GM18505 (cell line): Measurements from ENCODE around the gene KAT6B.

Experiments
- ATAC-seq: cut with Tn5 transposase; IDR thresholded peaks from one replicate; pipeline ENCODE4 v1.9.1; 2021; ENCODE audit not compliant: unreplicated experiment
- POLR2A ChIP-seq: IDR thresholded peaks from 4 replicates; pipeline ENCODE4 v1.6.1; 2011; ENCODE audit warnings: borderline replicate concordance; ENCODE audit not compliant: insufficient read depth, insufficient read length; ENCODE audit errors: extremely low read depth

KAT6B gene

GRCh38 chr10:75071756-75072155, 245.4 kb downstream of the KAT6B start:
- TF ChIP-seq POLR2A: no peak
- ATAC-seq: no peak

DNA sequence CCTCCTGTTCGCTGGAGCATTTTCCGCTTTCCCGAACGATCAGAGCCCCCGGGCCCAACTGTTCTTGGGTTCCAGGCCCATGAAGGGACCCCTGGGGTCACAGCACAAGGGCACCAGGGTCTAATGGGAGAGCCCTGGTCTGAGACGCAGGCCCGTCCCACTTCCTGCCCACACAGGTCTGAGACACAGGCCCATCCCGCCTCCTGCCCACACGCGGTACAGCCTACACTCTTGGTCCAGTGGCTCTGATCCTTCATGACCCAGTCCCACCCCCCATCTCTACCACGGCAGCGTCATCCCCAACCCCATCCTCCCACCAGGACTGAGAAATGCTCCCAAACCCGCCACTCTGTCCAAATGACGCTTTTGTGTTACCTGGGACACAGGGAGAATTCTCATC, 246.3 kb downstream of the KAT6B start:
- no peak for ATAC-seq
- TF ChIP-seq POLR2A: no peak

GRCh38 chr10:75073442-75073841, 247.0 kb downstream of the KAT6B start:
- ATAC-seq: no peak
- no peak for TF ChIP-seq POLR2A

DNA sequence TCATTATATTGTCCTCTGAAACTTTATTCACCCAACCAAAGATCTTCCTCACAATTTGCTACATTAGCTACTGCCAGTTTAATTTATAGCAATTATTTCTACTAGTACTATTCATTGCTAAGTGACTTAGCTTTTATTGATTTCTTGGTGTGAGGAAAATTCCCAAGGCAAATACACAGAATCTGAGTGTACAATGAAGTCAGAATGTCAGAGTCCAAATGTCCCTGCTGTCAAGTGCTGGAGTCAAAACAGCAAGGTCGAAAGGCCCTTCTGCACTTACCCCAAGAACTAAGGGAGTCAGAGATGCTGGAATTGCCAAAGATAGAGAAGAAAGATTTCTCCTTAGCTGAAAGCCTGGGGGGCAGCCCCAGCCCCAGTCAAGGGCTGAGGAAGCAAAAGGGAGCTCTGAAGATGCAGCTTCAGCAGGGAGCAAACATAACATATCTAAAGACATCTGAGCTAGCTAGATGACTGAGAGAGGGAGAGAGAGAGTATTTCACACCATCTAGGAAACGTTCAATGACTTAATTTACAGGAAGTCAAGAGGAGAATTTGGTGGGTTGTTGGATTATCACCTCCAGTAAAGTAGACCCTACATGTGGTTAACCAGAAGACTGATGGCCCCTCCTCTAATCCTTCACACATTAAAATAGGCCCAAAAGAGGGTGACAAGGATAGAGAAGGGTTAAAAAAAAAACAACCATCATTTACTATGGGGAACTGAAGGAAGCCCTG, 248.5 kb downstream of the KAT6B start:
- ATAC-seq: no peak
- no peak for TF ChIP-seq POLR2A

GRCh38 chr10:75076348-75076747, 249.9 kb downstream of the KAT6B start:
- ATAC-seq: no peak
- TF ChIP-seq POLR2A: no peak

- ATAC-seq: no peak
- no peak for TF ChIP-seq POLR2A
These were observed 253.2 kb downstream of the KAT6B start for GRCh38 chr10:75079436-75080083.

DNA sequence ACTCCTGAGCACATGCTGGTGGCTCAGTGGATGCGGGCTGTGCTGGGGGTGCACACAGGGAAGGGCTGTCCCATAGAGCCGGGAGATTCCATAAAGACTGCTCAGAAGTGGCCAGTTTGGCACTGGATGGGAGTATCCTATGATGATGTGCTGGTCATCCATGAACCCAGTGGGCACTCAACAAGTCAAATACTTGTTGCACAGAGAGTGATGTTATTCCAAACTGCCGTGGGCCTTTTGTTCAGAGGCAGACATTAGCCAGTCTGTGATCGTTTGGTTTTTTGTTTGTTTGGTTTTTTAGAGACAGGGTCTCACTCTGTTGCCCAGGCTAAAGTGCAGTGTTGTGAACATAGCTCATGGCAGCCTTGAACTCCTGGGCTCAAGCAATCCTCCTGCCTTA, 254.2 kb downstream of the KAT6B start:
- no peak for ATAC-seq
- TF ChIP-seq POLR2A: no peak

- TF ChIP-seq POLR2A: no peak
These were observed 255.0 kb downstream of the KAT6B start for GRCh38 chr10:75081379-75081778.

More at GRCh38 chr10:75081379-75081778, 255.0 kb downstream of the KAT6B start:
- ATAC-seq: no peak
